ENCODE measurements around the gene REEP3.

GRCh38 chr10:63516207-63516606 is 5.0 kb upstream of the REEP3 start:
- TF ChIP-seq CTCF (IDR thresholded peaks at IDR 0.05; ENCODE audit: borderline replicate concordance, extremely low read depth, low read length, poor library complexity, severe bottlenecking) (no peak), EZH2 (IDR thresholded peaks at IDR 0.05; ENCODE audit: borderline replicate concordance, low read depth, low read length, severe bottlenecking) (no peak)

All from DND-41 (cell line).